ENCODE measurements around the gene RNF113A.

Gene RNF113A

DNA sequence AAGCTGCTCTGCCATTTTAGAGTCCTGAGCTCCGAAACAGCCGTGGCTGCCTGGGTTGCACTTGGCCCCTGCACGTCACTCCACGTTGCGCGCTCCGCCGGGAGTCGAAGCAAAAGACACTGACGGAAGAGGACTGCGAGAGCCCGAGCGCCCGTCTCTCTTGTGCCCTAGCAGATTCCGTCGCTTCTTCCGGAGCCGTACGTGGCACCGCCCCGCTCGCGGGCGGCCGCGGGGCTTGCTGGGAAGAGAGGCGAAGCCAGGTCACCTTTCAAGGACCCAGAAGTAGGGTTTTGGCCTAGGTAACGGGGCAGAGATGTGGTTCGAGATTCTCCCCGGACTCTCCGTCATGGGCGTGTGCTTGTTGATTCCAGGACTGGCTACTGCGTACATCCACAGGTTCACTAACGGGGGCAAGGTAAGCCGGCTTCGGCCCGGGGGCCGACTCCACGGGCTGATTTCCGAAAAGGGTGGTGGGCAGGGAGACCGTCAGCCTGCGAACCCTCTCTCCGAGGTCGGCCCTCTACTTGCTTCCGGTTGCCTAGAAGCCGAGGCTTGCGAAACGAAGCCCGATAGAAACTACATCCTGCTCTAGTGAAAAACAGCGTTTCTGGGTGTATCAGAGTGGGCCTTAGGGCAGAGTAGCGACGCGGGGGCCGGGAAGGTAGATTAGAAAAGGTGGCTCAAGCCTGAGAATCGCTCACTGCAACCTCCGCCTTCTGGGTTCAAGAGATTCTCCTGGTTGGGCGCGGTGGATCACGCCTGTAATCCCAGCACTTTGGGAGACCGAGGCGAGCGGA, at the start of gene RNF113A, which contains the start of gene NDUFA1:
RNF113A (minus strand) TSS at position 135 of the 797 bp plus-strand sequence; CDS start at position 15, 120 bp downstream.
NDUFA1 (plus strand) TSS at position 234 of the 797 bp plus-strand sequence; CDS start at position 314, 80 bp downstream.
- TF ChIP-seq EP300 (IDR thresholded peaks at IDR 0.05; ENCODE audit: borderline replicate concordance), result no peak
- no peak for TF ChIP-seq RAD21 (IDR thresholded peaks at IDR 0.05; ENCODE audit: low read depth)
- TF ChIP-seq, protein P1, sequence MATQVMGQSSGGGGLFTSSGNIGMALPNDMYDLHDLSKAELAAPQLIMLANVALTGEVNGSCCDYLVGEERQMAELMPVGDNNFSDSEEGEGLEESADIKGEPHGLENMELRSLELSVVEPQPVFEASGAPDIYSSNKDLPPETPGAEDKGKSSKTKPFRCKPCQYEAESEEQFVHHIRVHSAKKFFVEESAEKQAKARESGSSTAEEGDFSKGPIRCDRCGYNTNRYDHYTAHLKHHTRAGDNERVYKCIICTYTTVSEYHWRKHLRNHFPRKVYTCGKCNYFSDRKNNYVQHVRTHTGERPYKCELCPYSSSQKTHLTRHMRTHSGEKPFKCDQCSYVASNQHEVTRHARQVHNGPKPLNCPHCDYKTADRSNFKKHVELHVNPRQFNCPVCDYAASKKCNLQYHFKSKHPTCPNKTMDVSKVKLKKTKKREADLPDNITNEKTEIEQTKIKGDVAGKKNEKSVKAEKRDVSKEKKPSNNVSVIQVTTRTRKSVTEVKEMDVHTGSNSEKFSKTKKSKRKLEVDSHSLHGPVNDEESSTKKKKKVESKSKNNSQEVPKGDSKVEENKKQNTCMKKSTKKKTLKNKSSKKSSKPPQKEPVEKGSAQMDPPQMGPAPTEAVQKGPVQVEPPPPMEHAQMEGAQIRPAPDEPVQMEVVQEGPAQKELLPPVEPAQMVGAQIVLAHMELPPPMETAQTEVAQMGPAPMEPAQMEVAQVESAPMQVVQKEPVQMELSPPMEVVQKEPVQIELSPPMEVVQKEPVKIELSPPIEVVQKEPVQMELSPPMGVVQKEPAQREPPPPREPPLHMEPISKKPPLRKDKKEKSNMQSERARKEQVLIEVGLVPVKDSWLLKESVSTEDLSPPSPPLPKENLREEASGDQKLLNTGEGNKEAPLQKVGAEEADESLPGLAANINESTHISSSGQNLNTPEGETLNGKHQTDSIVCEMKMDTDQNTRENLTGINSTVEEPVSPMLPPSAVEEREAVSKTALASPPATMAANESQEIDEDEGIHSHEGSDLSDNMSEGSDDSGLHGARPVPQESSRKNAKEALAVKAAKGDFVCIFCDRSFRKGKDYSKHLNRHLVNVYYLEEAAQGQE (IDR thresholded peaks at IDR 0.05; ENCODE audit: low read depth), result no peak
- TF ChIP-seq YY1 (IDR thresholded peaks at IDR 0.05; ENCODE audit: low read depth), result peak; percentile 6; the same call in 1 of the 2 replicates
- TF ChIP-seq EGR1 (IDR thresholded peaks at IDR 0.05), result no peak
- TF ChIP-seq CREB1 (IDR thresholded peaks at IDR 0.05; ENCODE audit: low read depth), result no peak
- TF ChIP-seq ZBTB7A (IDR thresholded peaks at IDR 0.05; ENCODE audit: low read depth), result no peak
- TF ChIP-seq NFIC (IDR thresholded peaks at IDR 0.05), result no peak
- TF ChIP-seq, protein P2, sequence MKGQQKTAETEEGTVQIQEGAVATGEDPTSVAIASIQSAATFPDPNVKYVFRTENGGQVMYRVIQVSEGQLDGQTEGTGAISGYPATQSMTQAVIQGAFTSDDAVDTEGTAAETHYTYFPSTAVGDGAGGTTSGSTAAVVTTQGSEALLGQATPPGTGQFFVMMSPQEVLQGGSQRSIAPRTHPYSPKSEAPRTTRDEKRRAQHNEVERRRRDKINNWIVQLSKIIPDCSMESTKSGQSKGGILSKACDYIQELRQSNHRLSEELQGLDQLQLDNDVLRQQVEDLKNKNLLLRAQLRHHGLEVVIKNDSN (IDR thresholded peaks at IDR 0.05), result 0 out of 2 replicates have a peak, but pooled peaks have one; percentile 5
- peak; percentile 68 for TF ChIP-seq TAF1 (IDR thresholded peaks at IDR 0.05; ENCODE audit: low read depth)
- TF ChIP-seq, protein P3, sequence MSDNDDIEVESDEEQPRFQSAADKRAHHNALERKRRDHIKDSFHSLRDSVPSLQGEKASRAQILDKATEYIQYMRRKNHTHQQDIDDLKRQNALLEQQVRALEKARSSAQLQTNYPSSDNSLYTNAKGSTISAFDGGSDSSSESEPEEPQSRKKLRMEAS (IDR thresholded peaks at IDR 0.05), result peak; percentile 83
- no peak for TF ChIP-seq TEAD4 (IDR thresholded peaks at IDR 0.05)
- TF ChIP-seq CEBPB (IDR thresholded peaks at IDR 0.05), result peak; percentile 45; the same call in 1 of the 2 replicates
- TF ChIP-seq TCF12 (IDR thresholded peaks at IDR 0.05; ENCODE audit: low read depth), result peak; percentile 52
- no peak for TF ChIP-seq FOXM1 (IDR thresholded peaks at IDR 0.05; ENCODE audit: borderline replicate concordance, low read depth)

DNA sequence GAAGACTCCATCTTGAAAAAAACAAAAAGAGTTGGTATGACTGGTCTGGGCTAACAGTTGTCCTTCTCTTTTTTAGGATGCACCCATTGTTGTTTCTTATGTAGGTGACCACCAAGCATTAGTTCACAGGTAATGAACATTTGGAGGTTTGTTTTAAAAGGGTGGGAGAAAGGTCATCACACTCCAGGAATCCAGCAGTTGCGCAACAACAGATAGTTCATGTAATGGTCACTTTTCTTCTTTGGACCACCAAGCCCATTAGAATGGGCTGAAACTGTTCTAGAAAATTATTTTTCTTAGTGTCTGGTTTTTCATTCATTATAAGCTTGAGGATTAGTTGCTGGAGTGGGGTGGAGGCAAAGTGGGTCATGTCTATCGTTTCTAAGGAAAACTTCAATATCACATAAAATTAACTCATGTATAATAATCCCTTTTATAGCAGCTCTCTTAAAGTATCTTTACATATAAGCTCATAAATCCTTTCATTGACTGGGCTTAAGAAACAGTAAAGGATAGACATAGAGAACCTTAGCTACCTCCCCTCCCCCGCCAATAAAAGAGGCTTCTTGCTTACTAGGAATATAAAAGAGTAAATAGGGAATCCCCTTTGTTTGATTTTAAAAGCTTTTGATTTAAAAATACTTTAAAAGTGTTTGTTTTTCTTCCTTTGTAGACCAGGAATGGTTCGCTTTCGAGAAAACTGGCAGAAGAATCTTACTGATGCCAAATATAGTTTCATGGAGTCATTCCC, 48.5 kb upstream of the RNF113A start:
- TF ChIP-seq, protein P1 (IDR thresholded peaks at IDR 0.05; ENCODE audit: low read depth), result no peak
- TF ChIP-seq RAD21 (IDR thresholded peaks at IDR 0.05; ENCODE audit: low read depth), result no peak
- no peak for TF ChIP-seq EP300 (IDR thresholded peaks at IDR 0.05; ENCODE audit: borderline replicate concordance)
- no peak for TF ChIP-seq CREB1 (IDR thresholded peaks at IDR 0.05; ENCODE audit: low read depth)
- no peak for TF ChIP-seq TEAD4 (IDR thresholded peaks at IDR 0.05)
- TF ChIP-seq TCF12 (IDR thresholded peaks at IDR 0.05; ENCODE audit: low read depth), result no peak
- TF ChIP-seq NFIC (IDR thresholded peaks at IDR 0.05), result no peak
- TF ChIP-seq TAF1 (IDR thresholded peaks at IDR 0.05; ENCODE audit: low read depth), result no peak
- no peak for TF ChIP-seq EGR1 (IDR thresholded peaks at IDR 0.05)
- no peak for TF ChIP-seq FOXM1 (IDR thresholded peaks at IDR 0.05; ENCODE audit: borderline replicate concordance, low read depth)
- TF ChIP-seq ZBTB7A (IDR thresholded peaks at IDR 0.05; ENCODE audit: low read depth), result no peak
- no peak for TF ChIP-seq YY1 (IDR thresholded peaks at IDR 0.05; ENCODE audit: low read depth)
- TF ChIP-seq CEBPB (IDR thresholded peaks at IDR 0.05), result no peak
- TF ChIP-seq, protein P2 (IDR thresholded peaks at IDR 0.05), result no peak
- TF ChIP-seq, protein P3 (IDR thresholded peaks at IDR 0.05), result no peak

DNA sequence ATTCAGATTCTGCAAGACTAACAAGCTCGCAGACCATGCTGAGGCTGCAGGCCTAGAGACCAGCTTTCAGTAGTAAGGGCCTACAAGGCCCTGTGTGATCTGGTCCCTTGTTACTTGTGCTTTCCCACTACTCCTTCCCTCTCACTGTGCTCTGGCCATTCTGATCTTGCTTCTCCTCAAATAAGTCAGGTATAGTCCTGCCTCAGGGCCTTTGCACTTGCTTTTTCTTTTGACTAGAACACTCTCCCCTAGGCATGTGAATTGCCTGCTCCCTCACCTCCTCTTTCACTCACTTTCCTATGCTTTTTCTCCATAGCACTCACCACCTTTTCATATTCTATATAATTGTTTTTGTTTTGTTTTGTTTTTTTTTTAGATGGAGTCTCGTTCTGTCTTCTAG, 46.3 kb upstream of the RNF113A start:
- TF ChIP-seq NFIC (IDR thresholded peaks at IDR 0.05), result no peak
- no peak for TF ChIP-seq EP300 (IDR thresholded peaks at IDR 0.05; ENCODE audit: borderline replicate concordance)
- no peak for TF ChIP-seq TAF1 (IDR thresholded peaks at IDR 0.05; ENCODE audit: low read depth)
- no peak for TF ChIP-seq YY1 (IDR thresholded peaks at IDR 0.05; ENCODE audit: low read depth)
- no peak for TF ChIP-seq EGR1 (IDR thresholded peaks at IDR 0.05)
- TF ChIP-seq TEAD4 (IDR thresholded peaks at IDR 0.05), result no peak
- no peak for TF ChIP-seq CREB1 (IDR thresholded peaks at IDR 0.05; ENCODE audit: low read depth)
- TF ChIP-seq, protein P1 (IDR thresholded peaks at IDR 0.05; ENCODE audit: low read depth), result no peak
- TF ChIP-seq, protein P2 (IDR thresholded peaks at IDR 0.05), result no peak
- no peak for TF ChIP-seq FOXM1 (IDR thresholded peaks at IDR 0.05; ENCODE audit: borderline replicate concordance, low read depth)
- TF ChIP-seq TCF12 (IDR thresholded peaks at IDR 0.05; ENCODE audit: low read depth), result no peak
- no peak for TF ChIP-seq ZBTB7A (IDR thresholded peaks at IDR 0.05; ENCODE audit: low read depth)
- no peak for TF ChIP-seq CEBPB (IDR thresholded peaks at IDR 0.05)
- TF ChIP-seq, protein P3 (IDR thresholded peaks at IDR 0.05), result no peak
- no peak for TF ChIP-seq RAD21 (IDR thresholded peaks at IDR 0.05; ENCODE audit: low read depth)

Data from Ishikawa (cell line).